ENCODE results near the gene NFXL1. TPM values are rescaled to one million over a fixed set of nuclear protein-coding genes. Genes with fewer than 3 reads are reported as not detected.

The NFXL1 gene
- total RNA-seq, 6 donors from 2014 or later = 5.0 to 23.4 (median 10.6) TPM

- Histone ChIP-seq H3K27ac (no peak overlapping the region), H3K9me3 (no peaks in the 10 kb centered on the region), H3K4me1 (no peaks in the 10 kb centered on the region), H3K36me3 (no peaks in the 10 kb centered on the region), H3K27me3 (no peaks in the 10 kb centered on the region), H3K4me3 (no peak overlapping the region)
- ATAC-seq (ENCODE audit: low FRiP score in 2 of 2) (peak in 1 of 2 donors; percentile 30), DNase-seq (no peak)
- WGBS, 2 donors = 88 to 90% methylated on average over 2 to 3 of the region's 3 CpGs
- TF ChIP-seq CTCF (IDR thresholded peaks at IDR 0.05) (no peak), EP300 (IDR thresholded peaks at IDR 0.05) (no peak), POLR2A (IDR thresholded peaks at IDR 0.05) (no peak), POLR2AphosphoS5 (IDR thresholded peaks at IDR 0.05) (no peak)
These were observed 112.8 kb downstream of the NFXL1 start for GRCh38 chr4:47801481-47802002.

GRCh38 chr4:47798165-47798564, 116.2 kb downstream of the NFXL1 start:
- 60 to 72% methylated on average over 3 of the region's 3 CpGs for WGBS, 2 donors
- no peak for ATAC-seq (ENCODE audit: low FRiP score in 2 of 2)

More at GRCh38 chr4:47798165-47798564, 116.2 kb downstream of the NFXL1 start:
- no peaks in the 10 kb centered on the region for H3K27me3 ChIP-seq
- H3K4me3 ChIP-seq = no peak overlapping the region
- DNase-seq = no peak
- no peaks in the 10 kb centered on the region for H3K4me1 ChIP-seq
- no peaks in the 10 kb centered on the region for H3K9me3 ChIP-seq
- H3K36me3 ChIP-seq = no peaks in the 10 kb centered on the region
- H3K27ac ChIP-seq = no peak overlapping the region
- no peak for TF ChIP-seq POLR2AphosphoS5 (IDR thresholded peaks at IDR 0.05)
- TF ChIP-seq CTCF (IDR thresholded peaks at IDR 0.05) = no peak
- no peak for TF ChIP-seq EP300 (IDR thresholded peaks at IDR 0.05)
- TF ChIP-seq POLR2A (IDR thresholded peaks at IDR 0.05) = no peak

Other genes starting within 250 kb of the NFXL1 start
- gene CORIN, start 76.5 kb downstream of the NFXL1 start, total RNA-seq = 1 to 10 TPM in 4 of 6 donors, under 1 TPM in 2; 0.55 to 9.4 (median 2.4) TPM
- gene CNGA1, start 102.1 kb upstream of the NFXL1 start, total RNA-seq = under 1 TPM in 3 of 6 donors, not detected in 3; 0.20 to 0.91 (median 0.69) TPM
- 1 to 10 TPM in 4 of 6 donors, under 1 TPM in 2; under 0.01 to 8.9 (median 2.9) TPM for gene NIPAL1, start 102.2 kb upstream of the NFXL1 start, total RNA-seq
- gene TXK, start 219.7 kb upstream of the NFXL1 start, total RNA-seq = 10 to 100 TPM in 2 of 6 donors, 1 to 10 TPM in 4; 4.0 to 16.8 (median 6.2) TPM